BLaER1 (cell line): ENCODE results near the gene TNIK.

ENCODE experiments used
- H3K27ac ChIP-seq: shearing (Covaris generic); formaldehyde crosslinking; 2 replicates; pipeline ENCODE4 v1.8.1; 2022
- H3K27me3 ChIP-seq: shearing (Covaris generic); formaldehyde crosslinking; 2 replicates; pipeline ENCODE4 v1.8.1; 2022
- H3K36me3 ChIP-seq: shearing (Covaris generic); formaldehyde crosslinking; 2 replicates; pipeline ENCODE4 v1.8.1; 2022
- H3K4me1 ChIP-seq: shearing (Covaris generic); formaldehyde crosslinking; 2 replicates; pipeline ENCODE4 v1.8.1; 2022
- H3K4me2 ChIP-seq: shearing (Covaris generic); formaldehyde crosslinking; 2 replicates; pipeline ENCODE4 v1.8.1; 2022
- H3K4me3 ChIP-seq: shearing (Covaris generic); formaldehyde crosslinking; 2 replicates; pipeline ENCODE4 v1.8.1; 2022
- H3K9ac ChIP-seq: shearing (Covaris generic); formaldehyde crosslinking; 2 replicates; pipeline ENCODE4 v1.8.1; 2022
- H3K9me3 ChIP-seq: shearing (Covaris generic); formaldehyde crosslinking; 2 replicates; pipeline ENCODE4 v1.8.1; 2022
- H4K20me1 ChIP-seq: shearing (Covaris generic); formaldehyde crosslinking; 2 replicates; pipeline ENCODE4 v1.8.1; 2022
- Cebpa-rat ChIP-seq: shearing (Covaris generic); IDR thresholded peaks from 2 replicates; pipeline ENCODE4 v1.8.1; 2022

The TNIK gene

GRCh38 chr3:171187706-171188290 lies 272.4 kb downstream of the TNIK start:
- Histone ChIP-seq H3K27me3 (no peaks in the 10 kb centered on the region), H3K4me3 (no peak overlapping the region), H3K27ac (no peak overlapping the region), H4K20me1 (no peaks in the 10 kb centered on the region), H3K36me3 (no peaks in the 10 kb centered on the region), H3K4me1 (no peaks in the 10 kb centered on the region), H3K4me2 (no peak overlapping the region), H3K9me3 (no peaks in the 10 kb centered on the region), H3K9ac (no peak overlapping the region)
- TF ChIP-seq Cebpa-rat: no peak

- no peak for TF ChIP-seq Cebpa-rat
- no peak overlapping the region for H3K4me3 ChIP-seq
Observed at GRCh38 chr3:171186817-171187500, 273.2 kb downstream of the TNIK start.

GRCh38 chr3:171186383-171186782 lies 273.8 kb downstream of the TNIK start:
- TF ChIP-seq Cebpa-rat: no peak
- no peaks in the 10 kb centered on the region for H3K36me3 ChIP-seq
- no peaks in the 10 kb centered on the region for H3K4me1 ChIP-seq
- H3K4me2 ChIP-seq: no peak overlapping the region
- H3K9ac ChIP-seq: no peak overlapping the region
- H3K9me3 ChIP-seq: no peaks in the 10 kb centered on the region
- no peak overlapping the region for H3K4me3 ChIP-seq
- no peaks in the 10 kb centered on the region for H3K27me3 ChIP-seq
- no peaks in the 10 kb centered on the region for H4K20me1 ChIP-seq
- no peak overlapping the region for H3K27ac ChIP-seq

More at GRCh38 chr3:171186817-171187500, 273.2 kb downstream of the TNIK start:
- Histone ChIP-seq H3K27me3 (no peaks in the 10 kb centered on the region), H3K9ac (no peak overlapping the region), H4K20me1 (no peaks in the 10 kb centered on the region), H3K9me3 (no peaks in the 10 kb centered on the region), H3K4me1 (no peaks in the 10 kb centered on the region), H3K27ac (no peak overlapping the region), H3K4me2 (no peak overlapping the region), H3K36me3 (no peaks in the 10 kb centered on the region)

- H4K20me1 ChIP-seq: no peaks in the 10 kb centered on the region
- TF ChIP-seq Cebpa-rat: no peak
- H3K4me2 ChIP-seq: no peak overlapping the region
- H3K36me3 ChIP-seq: no peaks in the 10 kb centered on the region
- H3K4me1 ChIP-seq: no peaks in the 10 kb centered on the region
- H3K27ac ChIP-seq: no peak overlapping the region
- no peak overlapping the region for H3K4me3 ChIP-seq
- H3K27me3 ChIP-seq: no peaks in the 10 kb centered on the region
- no peaks in the 10 kb centered on the region for H3K9me3 ChIP-seq
- H3K9ac ChIP-seq: no peak overlapping the region
Observed at GRCh38 chr3:171185959-171186358, 274.2 kb downstream of the TNIK start.

DNA sequence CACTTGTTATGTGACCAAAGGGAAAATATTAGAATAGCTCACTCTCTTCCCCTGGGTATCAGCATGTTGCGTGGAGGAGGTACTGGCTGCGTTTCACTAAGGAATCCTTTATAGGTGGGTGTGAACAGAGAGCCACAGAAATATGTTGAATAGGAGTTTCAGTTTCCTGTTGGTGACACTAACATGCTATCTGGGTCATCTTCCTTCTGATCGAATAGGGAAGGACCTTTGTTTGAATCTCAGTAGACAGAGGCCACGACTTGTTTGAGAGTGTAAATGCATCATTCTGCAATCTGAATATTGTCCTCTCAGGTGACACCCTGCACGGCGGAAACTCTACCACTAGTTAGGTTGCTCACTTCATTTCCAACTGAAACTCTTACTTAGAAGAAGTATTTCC lies 275.8 kb downstream of the TNIK start:
- no peak for TF ChIP-seq Cebpa-rat
- H3K4me1 ChIP-seq: no peaks in the 10 kb centered on the region
- H3K27ac ChIP-seq: no peak overlapping the region
- H3K36me3 ChIP-seq: no peaks in the 10 kb centered on the region
- no peaks in the 10 kb centered on the region for H3K27me3 ChIP-seq
- no peak overlapping the region for H3K9ac ChIP-seq
- H3K4me2 ChIP-seq: no peak overlapping the region
- no peaks in the 10 kb centered on the region for H3K9me3 ChIP-seq
- no peaks in the 10 kb centered on the region for H4K20me1 ChIP-seq
- H3K4me3 ChIP-seq: no peak overlapping the region

GRCh38 chr3:171183042-171183441 lies 277.2 kb downstream of the TNIK start:
- Histone ChIP-seq H3K9ac (no peak overlapping the region), H3K36me3 (no peaks in the 10 kb centered on the region), H3K4me1 (no peaks in the 10 kb centered on the region)

DNA sequence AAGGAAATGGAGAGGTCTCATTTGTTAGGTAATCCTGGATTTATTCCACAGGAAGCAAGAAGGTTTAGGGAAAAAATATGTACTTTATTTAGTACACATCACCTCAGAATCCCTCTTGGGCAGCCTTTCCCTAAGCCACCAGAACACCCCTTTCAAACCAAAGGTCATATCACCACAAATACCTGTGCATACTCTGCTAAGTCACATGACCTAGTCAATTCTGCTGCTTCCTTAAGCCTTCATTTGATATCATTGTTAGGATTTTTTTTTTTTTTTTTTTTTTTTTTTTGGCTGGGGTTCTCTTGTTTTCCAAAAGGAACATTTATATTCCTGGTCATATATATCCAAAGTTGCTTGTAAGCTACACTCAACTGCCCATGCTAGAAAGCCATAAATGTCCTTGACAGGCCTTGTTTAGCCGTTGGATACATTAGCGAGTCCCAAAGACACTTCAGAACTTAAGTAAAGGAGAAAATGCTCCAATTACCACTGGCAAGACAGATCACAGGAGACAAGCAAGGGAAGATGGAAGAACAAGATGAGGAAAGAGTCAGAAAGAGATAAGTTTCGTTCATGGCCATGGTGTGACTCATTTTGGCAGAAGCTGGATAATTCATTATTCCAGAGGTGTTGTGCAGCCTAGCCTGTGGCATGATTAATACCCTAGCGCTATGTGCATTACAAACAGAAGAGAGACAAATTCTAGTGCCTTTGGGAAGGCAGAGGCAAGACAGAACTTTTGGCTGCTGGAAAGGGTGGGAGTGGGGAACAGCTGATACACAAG lies 278.1 kb downstream of the TNIK start:
- Histone ChIP-seq H4K20me1 (no peaks in the 10 kb centered on the region), H3K4me3 (no peak overlapping the region), H3K27ac (no peak overlapping the region), H3K36me3 (no peaks in the 10 kb centered on the region), H3K4me2 (no peak overlapping the region), H3K9ac (no peak overlapping the region), H3K27me3 (no peaks in the 10 kb centered on the region), H3K4me1 (no peaks in the 10 kb centered on the region), H3K9me3 (no peaks in the 10 kb centered on the region)
- TF ChIP-seq Cebpa-rat: no peak

More at GRCh38 chr3:171183042-171183441, 277.2 kb downstream of the TNIK start:
- no peak overlapping the region for H3K4me3 ChIP-seq
- no peaks in the 10 kb centered on the region for H3K27me3 ChIP-seq
- H3K9me3 ChIP-seq: no peaks in the 10 kb centered on the region
- no peak for TF ChIP-seq Cebpa-rat
- no peak overlapping the region for H3K4me2 ChIP-seq
- no peaks in the 10 kb centered on the region for H4K20me1 ChIP-seq
- H3K27ac ChIP-seq: no peak overlapping the region

DNA sequence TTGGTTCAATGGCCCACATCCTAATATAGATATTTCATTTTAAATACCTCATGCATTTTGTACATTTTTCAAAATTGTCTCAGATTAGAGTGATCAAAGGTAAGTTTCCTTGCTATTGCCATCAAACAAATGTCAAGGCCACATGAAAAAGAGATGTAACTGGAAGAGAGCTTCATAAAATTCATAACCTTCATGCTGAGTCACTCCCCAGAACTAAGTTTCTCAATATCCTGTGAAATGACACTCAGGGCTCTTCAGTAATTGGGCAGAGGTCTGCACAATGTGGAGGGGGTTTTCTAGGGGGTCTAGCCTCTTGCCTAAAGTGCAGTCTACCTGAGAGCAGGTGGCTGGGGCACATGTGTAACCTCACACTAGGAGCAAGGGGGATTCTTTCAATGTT lies 281.5 kb downstream of the TNIK start:
- H4K20me1 ChIP-seq: no peaks in the 10 kb centered on the region
- no peaks in the 10 kb centered on the region for H3K36me3 ChIP-seq
- no peaks in the 10 kb centered on the region for H3K27me3 ChIP-seq
- H3K4me2 ChIP-seq: no peak overlapping the region
- H3K4me3 ChIP-seq: no peak overlapping the region
- no peak overlapping the region for H3K9ac ChIP-seq
- H3K4me1 ChIP-seq: peaks cover 12% of the 10 kb centered on the region
- H3K9me3 ChIP-seq: no peaks in the 10 kb centered on the region
- H3K27ac ChIP-seq: no peak overlapping the region
- TF ChIP-seq Cebpa-rat: no peak

- H3K27ac ChIP-seq: no peak overlapping the region
- no peaks in the 10 kb centered on the region for H3K36me3 ChIP-seq
- H3K4me1 ChIP-seq: peaks cover 12% of the 10 kb centered on the region
- no peaks in the 10 kb centered on the region for H3K27me3 ChIP-seq
- TF ChIP-seq Cebpa-rat: no peak
- no peak overlapping the region for H3K4me2 ChIP-seq
- H4K20me1 ChIP-seq: no peaks in the 10 kb centered on the region
- H3K4me3 ChIP-seq: no peak overlapping the region
- no peaks in the 10 kb centered on the region for H3K9me3 ChIP-seq
- H3K9ac ChIP-seq: no peak overlapping the region
Observed at GRCh38 chr3:171177553-171177952, 282.7 kb downstream of the TNIK start.

GRCh38 chr3:171177056-171177455 lies 283.1 kb downstream of the TNIK start:
- H3K4me1 ChIP-seq: peaks cover 12% of the 10 kb centered on the region
- H4K20me1 ChIP-seq: no peaks in the 10 kb centered on the region
- no peak overlapping the region for H3K9ac ChIP-seq
- no peaks in the 10 kb centered on the region for H3K27me3 ChIP-seq
- H3K4me3 ChIP-seq: no peak overlapping the region
- H3K27ac ChIP-seq: no peak overlapping the region
- H3K36me3 ChIP-seq: no peaks in the 10 kb centered on the region
- TF ChIP-seq Cebpa-rat: no peak
- no peak overlapping the region for H3K4me2 ChIP-seq
- H3K9me3 ChIP-seq: no peaks in the 10 kb centered on the region
